HG03521 (cell line): Measurements from ENCODE around the gene HMX1.
A peak's percentile ranks its signal among the peaks of the same experiment; 100 is the strongest.

Experiments
- ATAC-seq: cut with Tn5 transposase; IDR thresholded peaks from one replicate; pipeline ENCODE4 v1.9.1; 2021; ENCODE audit warnings: mild to moderate bottlenecking, moderate library complexity; ENCODE audit not compliant: unreplicated experiment

HMX1 gene

GRCh38 chr4:8821151-8821950 is 50.3 kb downstream of the HMX1 start:
- ATAC-seq = no peak

- no peak for ATAC-seq
Observed at GRCh38 chr4:8820178-8821102, 51.2 kb downstream of the HMX1 start.

- ATAC-seq = peak; percentile 85
Observed at GRCh38 chr4:8819473-8820177, 52.0 kb downstream of the HMX1 start.

- ATAC-seq = no peak
Observed at GRCh38 chr4:8819019-8819418, 52.6 kb downstream of the HMX1 start.

- ATAC-seq = no peak
Observed at GRCh38 chr4:8818063-8818881, 53.4 kb downstream of the HMX1 start.

GRCh38 chr4:8817813-8818062 is 53.9 kb downstream of the HMX1 start:
- no peak for ATAC-seq

- ATAC-seq = no peak
Observed at GRCh38 chr4:8817096-8817812, 54.4 kb downstream of the HMX1 start.
